H1 (cell line): ENCODE measurements around the gene CCDC38. TPM values are rescaled to one million over a fixed set of nuclear protein-coding genes. Genes with fewer than 3 reads are reported as not detected.

ENCODE experiments used
- CTCF ChIA-PET: fragments of 300-600 bp; sonication (Branson Sonifier 250); formaldehyde crosslinking; loops from one replicate; lab custom pipeline; 2021; ENCODE audit not compliant: partially characterized antibody; lab: Charles Lee
- POLR2A ChIA-PET: fragments of 300-600 bp; sonication (Branson Sonifier 250); formaldehyde crosslinking; loops from one replicate; lab custom pipeline; 2021; ENCODE audit warnings: inconsistent platforms; ENCODE audit not compliant: partially characterized antibody; lab: Charles Lee
- DNase-seq, 2 experiments: peaks; one replicate each; pipeline versions ENCODE4 v3.0.0 to v3.0.0-alpha.2; 2010 to 2022; ENCODE audit warnings: low spot score in 2 of 2, low read depth in 1 of 2, mixed read lengths in 1 of 2
- FAIRE-seq: peaks from 2 replicates; lab custom pipeline; 2011; peaks lifted over from hg19 to GRCh38; lab: Jason Lieb, UNC
- H2AFZ ChIP-seq: 2 replicates; pipeline ENCODE4 v1.8.1; 2012; ENCODE audit warnings: low read length, inconsistent platforms
- H2AK5ac ChIP-seq: 2 replicates; pipeline ENCODE4 v1.6.1; 2013; ENCODE audit warnings: low read depth, low read length
- H2BK120ac ChIP-seq: replicated peaks from 2 replicates; pipeline ENCODE3; 2013; ENCODE audit warnings: low read depth, low read length, inconsistent platforms
- H2BK12ac ChIP-seq: 2 replicates; pipeline ENCODE4 v1.6.1; 2013; ENCODE audit warnings: low read depth, low read length
- H2BK15ac ChIP-seq: 2 replicates; pipeline ENCODE4 v1.6.1; 2013; ENCODE audit warnings: low read length
- H2BK20ac ChIP-seq: 2 replicates; pipeline ENCODE4 v1.6.1; 2013; ENCODE audit warnings: low read length
- H2BK5ac ChIP-seq: 2 replicates; pipeline ENCODE4 v1.6.1; 2013; ENCODE audit warnings: low read depth, low read length
- H3K14ac ChIP-seq: 2 replicates; pipeline ENCODE4 v1.6.1; 2013; ENCODE audit warnings: inconsistent platforms; ENCODE audit not compliant: insufficient read length
- H3K18ac ChIP-seq: 2 replicates; pipeline ENCODE4 v1.6.1; 2013; ENCODE audit warnings: low read length; ENCODE audit errors: extremely low read depth
- H3K23ac ChIP-seq: 2 replicates; pipeline ENCODE4 v1.6.1; 2013; ENCODE audit warnings: inconsistent platforms; ENCODE audit not compliant: insufficient read length
- H3K23me2 ChIP-seq: 2 replicates; pipeline ENCODE4 v1.6.1; 2013; ENCODE audit warnings: low read depth, low read length
- H3K27ac ChIP-seq: 2 replicates; pipeline ENCODE4 v1.6.1; 2011; ENCODE audit warnings: low read depth, low read length, inconsistent platforms
- H3K27me3 ChIP-seq, 4 experiments: replicated peaks in 1 of 4; 1 replicate in 1 of 4; 2 replicates in 3 of 4; pipeline versions ENCODE4 v1.6.1 to v1.8.1; 2011 to 2013; ENCODE audit warnings: low read length in 3 of 4, mild to moderate bottlenecking in 3 of 4, inconsistent platforms in 2 of 4, mixed read lengths in 2 of 4, moderate library complexity in 1 of 4; ENCODE audit not compliant: control insufficient read depth in 3 of 4, insufficient read depth in 3 of 4; ENCODE audit errors: extremely low read depth in 1 of 4
- H3K36me3 ChIP-seq, 4 experiments: 2 replicates each; pipeline versions ENCODE4 v1.6.1 to v1.8.1; 2011 to 2013; ENCODE audit warnings: mild to moderate bottlenecking in 4 of 4, low read length in 3 of 4, moderate library complexity in 2 of 4, control low read depth in 1 of 4, inconsistent platforms in 1 of 4; ENCODE audit not compliant: insufficient read depth in 4 of 4, control insufficient read depth in 2 of 4
- H3K4ac ChIP-seq: replicated peaks from 2 replicates; pipeline ENCODE3; 2013; ENCODE audit warnings: low read length, low read depth, mixed read lengths, inconsistent platforms; ENCODE audit not compliant: insufficient read length
- H3K4me1 ChIP-seq, 4 experiments: replicated peaks in 1 of 4; 1 replicate in 1 of 4; 2 replicates in 3 of 4; pipeline versions ENCODE4 v1.6.1 to v1.8.1; 2011 to 2013; ENCODE audit warnings: low read length in 3 of 4, inconsistent platforms in 2 of 4, mixed read lengths in 1 of 4; ENCODE audit not compliant: insufficient read depth in 4 of 4, control insufficient read depth in 3 of 4
- H3K4me2 ChIP-seq, 2 experiments: 2 replicates each; pipeline versions ENCODE4 v1.6.1 to v1.8.1; 2011 to 2013; ENCODE audit warnings: low read depth in 2 of 2, low read length in 2 of 2, control low read depth in 1 of 2, inconsistent platforms in 1 of 2, mild to moderate bottlenecking in 1 of 2; ENCODE audit not compliant: insufficient read depth in 1 of 2
- H3K4me3 ChIP-seq, 4 experiments: fragments of 200-600, 300-600 bp in 1 of 4; sonication (generic), shearing (Covaris generic), sonication (Bioruptor Twin) in 1 of 4; 2 replicates each; pipeline versions ENCODE4 v1.5.1 to v1.8.1; 2011 to 2016; ENCODE audit warnings: low read length in 4 of 4, low read depth in 3 of 4, control low read depth in 2 of 4, inconsistent platforms in 2 of 4, mild to moderate bottlenecking in 2 of 4, mixed read lengths in 1 of 4, moderate library complexity in 1 of 4; ENCODE audit not compliant: insufficient read depth in 2 of 4; ENCODE audit errors: extremely low read depth in 1 of 4
- H3K56ac ChIP-seq: replicated peaks from 2 replicates; pipeline ENCODE3; 2013; ENCODE audit warnings: low read depth, mild to moderate bottlenecking, mixed read lengths, low read length, inconsistent platforms; ENCODE audit not compliant: insufficient read length
- H3K79me1 ChIP-seq: 2 replicates; pipeline ENCODE4 v1.6.1; 2013; ENCODE audit warnings: low read depth, low read length, control low read depth
- H3K79me2 ChIP-seq, 2 experiments: 2 replicates each; pipeline versions ENCODE4 v1.6.1 to v1.8.1; 2012 to 2013; ENCODE audit warnings: low read length in 2 of 2, mild to moderate bottlenecking in 2 of 2, inconsistent platforms in 1 of 2; ENCODE audit not compliant: insufficient read depth in 2 of 2, control insufficient read depth in 1 of 2
- H3K9ac ChIP-seq, 4 experiments: replicated peaks in 1 of 4; 1 replicate in 1 of 4; 2 replicates in 3 of 4; pipeline versions ENCODE4 v1.6.1 to v1.8.1; 2011 to 2013; ENCODE audit warnings: low read depth in 3 of 4, low read length in 3 of 4, control low read depth in 2 of 4, mild to moderate bottlenecking in 2 of 4, moderate library complexity in 2 of 4, inconsistent platforms in 1 of 4; ENCODE audit errors: extremely low read depth in 1 of 4
- H3K9me3 ChIP-seq, 2 experiments: 2 replicates each; pipeline versions ENCODE4 v1.6.1 to v1.8.1; 2012 to 2013; ENCODE audit warnings: mild to moderate bottlenecking in 2 of 2, moderate library complexity in 2 of 2, control low read depth in 1 of 2, inconsistent platforms in 1 of 2, low read depth in 1 of 2, low read length in 1 of 2, mixed read lengths in 1 of 2; ENCODE audit not compliant: insufficient read depth in 2 of 2
- H4K20me1 ChIP-seq, 2 experiments: replicated peaks in 1 of 2; 2 replicates each; pipeline versions ENCODE3 to v1.8.1; 2011 to 2013; ENCODE audit warnings: inconsistent platforms in 2 of 2, low read length in 2 of 2, mild to moderate bottlenecking in 1 of 2; ENCODE audit not compliant: insufficient read depth in 2 of 2, control insufficient read depth in 1 of 2
- H4K5ac ChIP-seq: 2 replicates; pipeline ENCODE4 v1.6.1; 2013; ENCODE audit warnings: low read length, low read depth, mixed read lengths, inconsistent platforms; ENCODE audit not compliant: insufficient read length
- H4K8ac ChIP-seq: 2 replicates; pipeline ENCODE4 v1.8.0; 2013; ENCODE audit warnings: mild to moderate bottlenecking, moderate library complexity, low read length, inconsistent platforms; ENCODE audit not compliant: insufficient read depth; ENCODE audit errors: extremely low read depth
- H4K91ac ChIP-seq: replicated peaks from 2 replicates; pipeline ENCODE3; 2013; ENCODE audit warnings: low read length, mixed read lengths, inconsistent platforms; ENCODE audit not compliant: insufficient read length
- SAP30 ChIP-seq: fragments of 300-600 bp; sonication (generic); IDR thresholded peaks from 2 replicates; pipeline ENCODE4 v1.7.1; 2012; ENCODE audit warnings: low read length, moderate library complexity, mild to moderate bottlenecking, inconsistent platforms; ENCODE audit not compliant: insufficient read depth, insufficient replicate concordance
- TAF1 ChIP-seq: IDR thresholded peaks from 2 replicates; pipeline ENCODE4 v1.6.1; 2011; ENCODE audit warnings: mild to moderate bottlenecking, low read depth, low read length
- WGBS, 2 experiments: shearing (Covaris generic) in 1 of 2; methylation state at CpG; one replicate each; pipeline versions ENCODE4 v1.1.6 to v1.1.7; 2013 to 2015; ENCODE audit warnings: low lambda C conversion rate in 2 of 2, mixed read lengths in 2 of 2, inconsistent platforms in 1 of 2, low coverage in 1 of 2, missing lambda C conversion rate in 1 of 2; ENCODE audit not compliant: insufficient replicate concordance in 2 of 2, insufficient coverage in 1 of 2, insufficient read length in 1 of 2; ENCODE audit errors: extremely low coverage in 1 of 2, missing lambda C conversion rate in 1 of 2; 5-methylcytosine and 5-hydroxymethylcytosine counted together
- polyA plus RNA-seq, 7 experiments: library from polyadenylated mRNA; depleted of rRNA in 3 of 7; stranded (reverse) in 5 of 7; unstranded in 2 of 7; fragments of >200 nt in 5 of 7; fragments of 200-250 nt in 2 of 7; gene quantifications; 1 replicate in 5 of 7; 2 replicates in 1 of 7; 4 replicates in 1 of 7; pipeline versions ENCODE4 v1.2.1 to v1.2.3, GENCODE V29; 2011 to 2013; ENCODE audit warnings: missing spikeins in 2 of 7, mixed read lengths in 2 of 7
- total RNA-seq: library from RNA; stranded (reverse); fragmentation: NEBNext Ultra II Directional; extraction: Animal tissue kit (Norgen Biotek cat#: 25700); gene quantifications from 2 replicates; pipeline ENCODE4 v1.2.1, GENCODE V29; 2021
- TF ChIP-seq, protein P1 (sequence below): IDR thresholded peaks from 2 replicates; pipeline ENCODE4 v1.6.1; 2011; ENCODE audit warnings: low read length, improper control_type of control experiment

Gene CCDC38
- total and polyA plus RNA-seq, 2 of the 8 experiments (the other 6 are each of a cell fraction or from before 2014, with no cell fraction given) = not detected

DNA sequence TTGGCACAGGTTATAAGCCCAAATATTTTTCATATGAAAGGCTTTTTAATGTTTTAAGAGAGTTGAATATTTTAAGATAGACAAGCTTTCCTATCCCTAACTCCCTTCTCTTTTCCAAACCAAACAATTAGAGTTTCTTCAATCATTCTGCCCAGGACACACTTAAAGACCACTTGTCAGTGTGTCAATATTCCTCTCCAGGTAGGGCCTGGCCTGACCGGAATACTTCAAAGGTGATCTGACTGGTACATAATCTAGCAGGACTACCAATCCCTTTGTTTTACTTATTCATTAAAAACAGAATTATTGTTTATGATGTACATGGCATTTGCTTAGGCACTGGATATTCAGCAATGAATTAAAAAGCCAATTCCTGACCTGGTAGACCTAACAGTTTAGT, 107.8 kb downstream of the CCDC38 start:
- no peaks in the 10 kb centered on the region for H3K27me3 ChIP-seq
- H2AK5ac ChIP-seq = no peak overlapping the region
- no peak overlapping the region for H3K56ac ChIP-seq
- ChIA-PET CTCF (interaction anchor here (0.6 kb wide), 3 partner anchors 12 to 682 kb away, joined by 3 read pairs; no protein-coding TSS in a partner anchor), POLR2A (interaction anchor here (0.6 to 0.9 kb wide), 2 partner anchors 9 to 37 kb away, joined by 3 read pairs; no protein-coding TSS in a partner anchor)
- no peaks in the 10 kb centered on the region for H3K36me3 ChIP-seq
- H3K4me3 ChIP-seq = no peak overlapping the region
- no peaks in the 10 kb centered on the region for H3K79me2 ChIP-seq
- H2BK120ac ChIP-seq = no peak overlapping the region
- H4K20me1 ChIP-seq = no peaks in the 10 kb centered on the region
- WGBS, 2 experiments = 82% methylated on average over 1 of the region's 1 CpG; no CpG with 5 or more reads in 1 of the 2 experiments
- H2BK5ac ChIP-seq = no peak overlapping the region
- H2BK20ac ChIP-seq = no peak overlapping the region
- no peak overlapping the region for H2AFZ ChIP-seq
- H3K4ac ChIP-seq = no peak overlapping the region
- H3K9ac ChIP-seq = no peak overlapping the region
- H3K14ac ChIP-seq = no peak overlapping the region
- H3K18ac ChIP-seq = no peak overlapping the region
- H3K23ac ChIP-seq = no peak overlapping the region
- no peak overlapping the region for H2BK12ac ChIP-seq
- no peaks in the 10 kb centered on the region for H3K79me1 ChIP-seq
- no peak overlapping the region for H3K4me2 ChIP-seq
- H4K8ac ChIP-seq = no peak overlapping the region
- H3K9me3 ChIP-seq = no peaks in the 10 kb centered on the region
- peaks cover 0 to 3% (median 0%) of the 10 kb centered on the region in 4 experiments; a peak in 1 of 7 replicates for H3K4me1 ChIP-seq
- DNase-seq (no peak), FAIRE-seq (no peak)
- H3K27ac ChIP-seq = no peak overlapping the region
- H2BK15ac ChIP-seq = no peak overlapping the region
- no peak overlapping the region for H4K91ac ChIP-seq
- no peak overlapping the region for H4K5ac ChIP-seq
- no peaks in the 10 kb centered on the region; the same call in 1 of the 2 replicates for H3K23me2 ChIP-seq
- TF ChIP-seq, protein P1, sequence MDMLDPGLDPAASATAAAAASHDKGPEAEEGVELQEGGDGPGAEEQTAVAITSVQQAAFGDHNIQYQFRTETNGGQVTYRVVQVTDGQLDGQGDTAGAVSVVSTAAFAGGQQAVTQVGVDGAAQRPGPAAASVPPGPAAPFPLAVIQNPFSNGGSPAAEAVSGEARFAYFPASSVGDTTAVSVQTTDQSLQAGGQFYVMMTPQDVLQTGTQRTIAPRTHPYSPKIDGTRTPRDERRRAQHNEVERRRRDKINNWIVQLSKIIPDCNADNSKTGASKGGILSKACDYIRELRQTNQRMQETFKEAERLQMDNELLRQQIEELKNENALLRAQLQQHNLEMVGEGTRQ = no peak
- TF ChIP-seq TAF1 (no peak), SAP30 (no peak)
